ENCODE data around the gene EGFR. TPM values are rescaled to one million over a fixed set of nuclear protein-coding genes. Genes with fewer than 3 reads are reported as not detected.

EGFR gene
- total RNA-seq, 1 donor from 2014 or later: 19.4 TPM

- Mint-ChIP-seq H3K27me3 (ENCODE audit: low read depth) (no peaks in the 10 kb centered on the region), H3K36me3 (peaks cover 4% of the 10 kb centered on the region)
Observed at GRCh38 chr7:55160539-55160938, 141.7 kb downstream of the EGFR start.

GRCh38 chr7:55161154-55161687 lies 142.4 kb downstream of the EGFR start:
- H3K4me1 Mint-ChIP-seq: peaks cover 11% of the 10 kb centered on the region
- H3K27ac Mint-ChIP-seq: no peak overlapping the region
- no peak for TF ChIP-seq CTCF (IDR thresholded peaks at IDR 0.05; ENCODE audit: unreplicated experiment)
- H3K27me3 Mint-ChIP-seq (ENCODE audit: low read depth): no peaks in the 10 kb centered on the region
- no peak for DNase-seq (ENCODE audit: low spot score in 2 of 2, unreplicated experiment in 2 of 2)
- peaks cover under 1% of the 10 kb centered on the region for H3K9me3 Mint-ChIP-seq
- H3K4me3 Mint-ChIP-seq: no peak overlapping the region
- H3K36me3 Mint-ChIP-seq: peaks cover 6% of the 10 kb centered on the region

More at GRCh38 chr7:55160539-55160938, 141.7 kb downstream of the EGFR start:
- no peak for TF ChIP-seq CTCF (IDR thresholded peaks at IDR 0.05; ENCODE audit: unreplicated experiment)
- no peak overlapping the region for H3K4me3 Mint-ChIP-seq
- H3K4me1 Mint-ChIP-seq: peaks cover 11% of the 10 kb centered on the region
- H3K9me3 Mint-ChIP-seq: no peaks in the 10 kb centered on the region
- no peak for DNase-seq (ENCODE audit: low spot score in 2 of 2, unreplicated experiment in 2 of 2)
- H3K27ac Mint-ChIP-seq: no peak overlapping the region

- Mint-ChIP-seq H3K4me1 (peaks cover 7% of the 10 kb centered on the region), H3K27ac (no peak overlapping the region), H3K27me3 (ENCODE audit: low read depth) (no peaks in the 10 kb centered on the region), H3K36me3 (peaks cover 10% of the 10 kb centered on the region), H3K9me3 (peaks cover 8% of the 10 kb centered on the region), H3K4me3 (no peak overlapping the region)
- no peak for TF ChIP-seq CTCF (IDR thresholded peaks at IDR 0.05; ENCODE audit: unreplicated experiment)
- no peak for DNase-seq (ENCODE audit: low spot score in 2 of 2, unreplicated experiment in 2 of 2)
Observed at GRCh38 chr7:55162476-55162875, 143.7 kb downstream of the EGFR start.

- H3K9me3 Mint-ChIP-seq: peaks cover 8% of the 10 kb centered on the region
- no peaks in the 10 kb centered on the region for H3K4me1 Mint-ChIP-seq
- H3K4me3 Mint-ChIP-seq: no peak overlapping the region
- H3K27me3 Mint-ChIP-seq (ENCODE audit: low read depth): no peaks in the 10 kb centered on the region
- DNase-seq (ENCODE audit: low spot score in 2 of 2, unreplicated experiment in 2 of 2): no peak
- H3K36me3 Mint-ChIP-seq: peaks cover 12% of the 10 kb centered on the region
- no peak for TF ChIP-seq CTCF (IDR thresholded peaks at IDR 0.05; ENCODE audit: unreplicated experiment)
- no peak overlapping the region for H3K27ac Mint-ChIP-seq
Observed at GRCh38 chr7:55163733-55164132, 144.9 kb downstream of the EGFR start.

GRCh38 chr7:55164527-55164926 lies 145.7 kb downstream of the EGFR start:
- H3K4me3 Mint-ChIP-seq: no peak overlapping the region
- H3K4me1 Mint-ChIP-seq: no peaks in the 10 kb centered on the region
- H3K36me3 Mint-ChIP-seq: peaks cover 11% of the 10 kb centered on the region
- H3K27me3 Mint-ChIP-seq (ENCODE audit: low read depth): no peaks in the 10 kb centered on the region
- no peak overlapping the region for H3K27ac Mint-ChIP-seq
- H3K9me3 Mint-ChIP-seq: peaks cover 8% of the 10 kb centered on the region
- TF ChIP-seq CTCF (IDR thresholded peaks at IDR 0.05; ENCODE audit: unreplicated experiment): no peak
- DNase-seq (ENCODE audit: low spot score in 2 of 2, unreplicated experiment in 2 of 2): no peak

Measured in mesothelial cell of epicardium (in vitro differentiated cells).